ENCODE data around the gene SERPINB5. TPM values are rescaled to one million over a fixed set of nuclear protein-coding genes. Genes with fewer than 3 reads are reported as not detected.

Gene SERPINB5
- total RNA-seq, 6 donors from 2014 or later: 0.61 to 0.98 TPM; not detected in 4

- H3K4me3 ChIP-seq: no peak overlapping the region
- ATAC-seq (ENCODE audit: low FRiP score in 2 of 2) (no peak), DNase-seq (no peak)
- 62 to 76% methylated on average over 2 of the region's 2 CpGs for WGBS, 2 donors
- no peaks in the 10 kb centered on the region for H3K27me3 ChIP-seq
- no peaks in the 10 kb centered on the region for H3K9me3 ChIP-seq
- H3K36me3 ChIP-seq: no peaks in the 10 kb centered on the region
- TF ChIP-seq POLR2A (IDR thresholded peaks at IDR 0.05) (no peak), POLR2AphosphoS5 (IDR thresholded peaks at IDR 0.05) (no peak)
- H3K4me1 ChIP-seq: no peaks in the 10 kb centered on the region
- no peak overlapping the region for H3K27ac ChIP-seq
Measured at GRCh38 chr18:63465059-63465458, 11.7 kb upstream of the SERPINB5 start.

DNA sequence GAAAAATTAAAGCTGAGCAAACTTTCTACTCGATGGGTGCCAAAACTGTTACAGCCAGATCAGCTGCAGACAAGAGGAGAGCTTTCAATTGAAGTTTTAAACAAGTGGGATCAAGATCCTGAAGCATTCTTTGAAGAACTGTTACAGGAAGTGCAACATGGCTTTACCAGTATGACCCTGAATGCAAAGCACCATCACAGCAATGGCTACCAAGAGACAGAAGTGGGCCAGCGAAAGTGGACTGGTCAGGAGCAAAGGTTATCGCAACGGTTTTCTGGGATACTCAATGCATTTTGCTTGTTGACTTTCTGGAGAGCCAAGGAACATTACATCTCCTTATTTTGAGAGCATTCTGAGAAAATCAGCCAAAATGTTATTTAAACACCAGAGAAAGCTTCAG is 9.1 kb upstream of the SERPINB5 start:
- Histone ChIP-seq H3K27ac (no peak overlapping the region), H3K9me3 (no peaks in the 10 kb centered on the region), H3K4me3 (no peak overlapping the region), H3K27me3 (no peaks in the 10 kb centered on the region), H3K4me1 (no peaks in the 10 kb centered on the region), H3K36me3 (no peaks in the 10 kb centered on the region)
- TF ChIP-seq POLR2A (IDR thresholded peaks at IDR 0.05) (no peak), CTCF (IDR thresholded peaks at IDR 0.05) (no peak), EP300 (IDR thresholded peaks at IDR 0.05) (no peak), POLR2AphosphoS5 (IDR thresholded peaks at IDR 0.05) (no peak)
- DNase-seq (no peak), ATAC-seq (ENCODE audit: low FRiP score in 2 of 2) (no peak)
- 73 to 89% methylated on average over 4 of the region's 4 CpGs for WGBS, 2 donors

DNA sequence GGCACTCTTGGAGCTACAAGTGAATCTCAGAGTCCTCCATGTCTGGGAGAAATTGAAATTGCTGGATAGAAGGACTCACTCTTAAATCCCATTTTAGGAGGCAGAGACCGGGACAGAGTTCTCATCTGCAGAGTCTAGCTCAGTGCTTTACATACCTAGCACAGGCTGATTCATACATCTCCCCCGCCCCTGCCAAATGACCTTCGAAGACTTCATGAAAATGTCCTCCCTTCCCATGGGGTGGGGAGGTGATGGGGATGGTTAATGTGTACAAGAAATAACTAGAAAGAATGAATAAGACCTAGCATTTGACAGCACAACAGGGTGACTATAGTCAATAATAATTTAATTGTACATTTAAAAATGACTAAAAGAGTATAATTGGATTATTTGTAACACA is 8.2 kb upstream of the SERPINB5 start:
- Histone ChIP-seq H3K27me3 (no peaks in the 10 kb centered on the region), H3K9me3 (no peaks in the 10 kb centered on the region), H3K36me3 (no peaks in the 10 kb centered on the region), H3K4me3 (no peak overlapping the region), H3K4me1 (no peaks in the 10 kb centered on the region), H3K27ac (no peak overlapping the region)
- no peak for TF ChIP-seq EP300 (IDR thresholded peaks at IDR 0.05)
- no peak for TF ChIP-seq POLR2AphosphoS5 (IDR thresholded peaks at IDR 0.05)
- no peak for TF ChIP-seq CTCF (IDR thresholded peaks at IDR 0.05)
- no peak for TF ChIP-seq POLR2A (IDR thresholded peaks at IDR 0.05)
- DNase-seq: no peak
- WGBS, 2 donors: 96 to 97% methylated on average over 3 of the region's 3 CpGs
- ATAC-seq (ENCODE audit: low FRiP score in 2 of 2): no peak

- Histone ChIP-seq H3K4me1 (no peaks in the 10 kb centered on the region), H3K36me3 (no peaks in the 10 kb centered on the region), H3K9me3 (no peaks in the 10 kb centered on the region), H3K4me3 (no peak overlapping the region), H3K27ac (no peak overlapping the region), H3K27me3 (no peaks in the 10 kb centered on the region)
- WGBS, 2 donors: 88% methylated on average over 12 of the region's 12 CpGs
- ATAC-seq (ENCODE audit: low FRiP score in 2 of 2) (no peak), DNase-seq (peak in 1 of 2 donors; percentile 26)
- TF ChIP-seq POLR2A (IDR thresholded peaks at IDR 0.05): no peak
- no peak for TF ChIP-seq CTCF (IDR thresholded peaks at IDR 0.05)
- no peak for TF ChIP-seq POLR2AphosphoS5 (IDR thresholded peaks at IDR 0.05)
- TF ChIP-seq EP300 (IDR thresholded peaks at IDR 0.05): no peak
Measured at GRCh38 chr18:63470751-63471150, 6.0 kb upstream of the SERPINB5 start.

- no peak for ATAC-seq (ENCODE audit: low FRiP score in 2 of 2)
- no peak for DNase-seq
- H3K27ac ChIP-seq: no peak overlapping the region
- TF ChIP-seq EP300 (IDR thresholded peaks at IDR 0.05): no peak
- no peak for TF ChIP-seq POLR2AphosphoS5 (IDR thresholded peaks at IDR 0.05)
- TF ChIP-seq POLR2A (IDR thresholded peaks at IDR 0.05): no peak
- TF ChIP-seq CTCF (IDR thresholded peaks at IDR 0.05): no peak
- H3K4me3 ChIP-seq: no peak overlapping the region
- H3K27me3 ChIP-seq: no peaks in the 10 kb centered on the region
- H3K36me3 ChIP-seq: no peaks in the 10 kb centered on the region
- 65 to 77% methylated on average over 5 of the region's 5 CpGs for WGBS, 2 donors
- H3K4me1 ChIP-seq: no peaks in the 10 kb centered on the region
- H3K9me3 ChIP-seq: no peaks in the 10 kb centered on the region
Measured at GRCh38 chr18:63472380-63472779, 4.4 kb upstream of the SERPINB5 start.

All from upper lobe of left lung (tissue), 6 donors.